HEK293T (cell line): ENCODE results near the gene PCAT6.
A peak's percentile ranks its signal among the peaks of the same experiment; 100 is the strongest.

Source experiments
- CTCF ChIA-PET: fragments of 350-600 bp; formaldehyde crosslinking; extraction: SDS; loops from one replicate; lab custom pipeline; 2021; ENCODE audit warnings: antibody characterized with exemption, inconsistent platforms; lab: Yijun Ruan, JAX
- POLR2A ChIA-PET: fragments of 350-600 bp; formaldehyde crosslinking; extraction: SDS; loops from one replicate; lab custom pipeline; 2020; ENCODE audit warnings: antibody characterized with exemption, inconsistent platforms; lab: Yijun Ruan, JAX
- DNase-seq: peaks from one replicate; pipeline ENCODE4 v3.0.0; 2012; ENCODE audit warnings: mixed read lengths; ENCODE audit errors: extremely low spot score
- ARNT ChIP-seq: fragments of 450-650 bp; IDR thresholded peaks from 2 replicates; pipeline ENCODE4 v1.6.1; 2017; ENCODE audit warnings: mild to moderate bottlenecking
- BHLHE40 ChIP-seq: fragments of 450-650 bp; IDR thresholded peaks from 2 replicates; pipeline ENCODE4 v1.6.1; 2016; ENCODE audit warnings: mild to moderate bottlenecking, moderate library complexity, borderline replicate concordance
- CTBP1 ChIP-seq: fragments of 450-650 bp; IDR thresholded peaks from 2 replicates; pipeline ENCODE4 v1.6.1; 2016; ENCODE audit warnings: borderline replicate concordance
- ELF4 ChIP-seq: fragments of 450-650 bp; IDR thresholded peaks from 2 replicates; pipeline ENCODE4 v1.6.1; 2017; ENCODE audit warnings: antibody characterized with exemption
- FOXA1 ChIP-seq: fragments of 450-650 bp; IDR thresholded peaks from 2 replicates; pipeline ENCODE4 v1.6.1; 2016; ENCODE audit warnings: mild to moderate bottlenecking
- FOXK2 ChIP-seq: fragments of 450-650 bp; IDR thresholded peaks from 2 replicates; pipeline ENCODE4 v1.6.1; 2016; ENCODE audit warnings: mild to moderate bottlenecking
- FOXM1 ChIP-seq: fragments of 450-650 bp; IDR thresholded peaks from 2 replicates; pipeline ENCODE4 v1.6.1; 2017; ENCODE audit warnings: mild to moderate bottlenecking, borderline replicate concordance
- HDGF ChIP-seq: fragments of 450-650 bp; IDR thresholded peaks from 2 replicates; pipeline ENCODE4 v1.6.1; 2017; ENCODE audit warnings: antibody characterized with exemption, borderline replicate concordance
- L3MBTL2 ChIP-seq: fragments of 450-650 bp; conservative IDR thresholded peaks from 2 replicates; pipeline ENCODE4 v1.6.1; 2016; ENCODE audit warnings: mild to moderate bottlenecking
- LEF1 ChIP-seq: fragments of 450-650 bp; IDR thresholded peaks from 2 replicates; pipeline ENCODE4 v1.6.1; 2017; ENCODE audit warnings: mild to moderate bottlenecking, borderline replicate concordance
- NFRKB ChIP-seq: fragments of 450-650 bp; IDR thresholded peaks from 2 replicates; pipeline ENCODE4 v1.6.1; 2016; ENCODE audit warnings: mild to moderate bottlenecking, moderate library complexity
- SP1 ChIP-seq: fragments of 450-650 bp; IDR thresholded peaks from 2 replicates; pipeline ENCODE4 v1.6.1; 2017
- SUZ12 ChIP-seq: fragments of 450-650 bp; IDR thresholded peaks from 2 replicates; pipeline ENCODE4 v1.6.1; 2016; ENCODE audit warnings: mild to moderate bottlenecking
- TARDBP ChIP-seq: fragments of 450-650 bp; IDR thresholded peaks from 2 replicates; pipeline ENCODE4 v1.6.1; 2016
- ZNF384 ChIP-seq: fragments of 450-650 bp; IDR thresholded peaks from 2 replicates; pipeline ENCODE4 v1.6.1; 2016
- TF ChIP-seq, protein P1 (sequence below): fragments of 450-650 bp; IDR thresholded peaks from 2 replicates; pipeline ENCODE4 v1.6.1; 2016

The PCAT6 gene

DNA sequence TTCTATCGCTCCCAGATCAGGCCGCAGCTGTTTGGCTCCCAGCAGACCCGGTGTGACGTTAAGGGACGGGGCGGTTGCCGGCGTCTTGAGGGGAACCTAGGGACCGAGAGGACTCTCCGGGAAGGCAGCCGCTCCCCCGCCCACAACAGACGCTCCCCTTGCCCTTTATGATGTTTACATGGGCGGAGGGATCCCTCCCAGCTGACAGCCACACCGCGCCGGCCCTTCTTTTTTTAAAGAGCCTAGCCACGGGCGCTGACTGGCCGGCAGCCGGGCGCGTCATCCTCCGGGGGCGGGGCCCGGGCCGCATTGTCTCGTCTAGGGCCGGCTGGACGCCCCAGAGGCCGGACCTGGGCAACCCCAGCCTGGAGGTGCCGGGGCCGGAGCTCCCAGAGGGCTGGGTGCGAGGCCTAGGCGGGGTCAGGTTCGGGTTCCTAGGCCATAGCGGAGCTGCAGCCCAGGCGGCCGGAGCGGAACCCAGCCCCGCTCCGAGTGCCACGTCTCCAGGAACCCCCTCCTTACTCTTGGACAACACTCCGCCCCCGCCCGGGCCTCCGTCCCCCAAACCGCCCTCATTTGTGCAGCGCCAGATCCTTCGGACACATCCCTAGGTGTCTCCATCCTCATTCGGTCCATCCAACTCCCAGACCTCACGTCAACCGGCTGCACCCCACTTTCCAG, at the start of gene PCAT6:
Gene PCAT6, plus strand, starts transcription at position 340 of the 681 bp plus-strand sequence.
- ChIA-PET CTCF (no interaction called here), POLR2A (interaction anchor here (0.6 to 1.9 kb wide), 7 partner anchors 10 to 50 kb away, joined by 3 to 9 read pairs (median 3); no protein-coding TSS in a partner anchor)
- TF ChIP-seq, protein P1, sequence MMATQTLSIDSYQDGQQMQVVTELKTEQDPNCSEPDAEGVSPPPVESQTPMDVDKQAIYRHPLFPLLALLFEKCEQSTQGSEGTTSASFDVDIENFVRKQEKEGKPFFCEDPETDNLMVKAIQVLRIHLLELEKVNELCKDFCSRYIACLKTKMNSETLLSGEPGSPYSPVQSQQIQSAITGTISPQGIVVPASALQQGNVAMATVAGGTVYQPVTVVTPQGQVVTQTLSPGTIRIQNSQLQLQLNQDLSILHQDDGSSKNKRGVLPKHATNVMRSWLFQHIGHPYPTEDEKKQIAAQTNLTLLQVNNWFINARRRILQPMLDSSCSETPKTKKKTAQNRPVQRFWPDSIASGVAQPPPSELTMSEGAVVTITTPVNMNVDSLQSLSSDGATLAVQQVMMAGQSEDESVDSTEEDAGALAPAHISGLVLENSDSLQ, result peak; percentile 58; the same call in 1 of the 2 replicates
- peak; percentile 98 for TF ChIP-seq FOXK2
- TF ChIP-seq NFRKB, result no peak
- peak; percentile 4 for TF ChIP-seq L3MBTL2
- peak; percentile 95 for DNase-seq

- DNase-seq, result no peak
- ChIA-PET POLR2A (no interaction called here), CTCF (no interaction called here)
- TF ChIP-seq LEF1 (no peak), CTBP1 (no peak), ELF4 (no peak), NFRKB (no peak), HDGF (no peak), FOXA1 (no peak), TARDBP (no peak), BHLHE40 (no peak), ZNF384 (no peak), L3MBTL2 (no peak), SP1 (no peak), ARNT (no peak), FOXM1 (no peak)
- TF ChIP-seq, protein P1, result no peak
Measured at GRCh38 chr1:202762019-202762418, 48.7 kb upstream of the PCAT6 start.

GRCh38 chr1:202765721-202766120, 45.0 kb upstream of the PCAT6 start:
- POLR2A ChIA-PET, result no interaction called here
- no peak for DNase-seq
- TF ChIP-seq L3MBTL2 (no peak), ARNT (no peak), ELF4 (no peak), SP1 (no peak), ZNF384 (no peak), FOXK2 (no peak), NFRKB (no peak)
- TF ChIP-seq, protein P1, result no peak
- CTCF ChIA-PET, result no interaction called here

GRCh38 chr1:202770135-202770534, 40.6 kb upstream of the PCAT6 start:
- ChIA-PET CTCF (no interaction called here), POLR2A (no interaction called here)
- DNase-seq, result no peak
- TF ChIP-seq ARNT (no peak), SUZ12 (no peak), HDGF (no peak), BHLHE40 (no peak), L3MBTL2 (no peak), FOXK2 (no peak), TARDBP (no peak), NFRKB (no peak), FOXA1 (no peak)

GRCh38 chr1:202781180-202781579, 29.6 kb upstream of the PCAT6 start:
- DNase-seq, result no peak
- ChIA-PET CTCF (no interaction called here), POLR2A (interaction anchor here (1.2 kb wide), 1 partner anchor 30 kb away, joined by 3 read pairs; the partner anchor contains the start of gene PCAT6)
- TF ChIP-seq ARNT, result 0 out of 2 replicates have a peak, but pooled peaks have one; percentile 50
- TF ChIP-seq L3MBTL2, result no peak
- TF ChIP-seq HDGF, result no peak
- TF ChIP-seq ZNF384, result no peak
- TF ChIP-seq CTBP1, result no peak
- TF ChIP-seq TARDBP, result no peak

GRCh38 chr1:202786804-202787203, 23.9 kb upstream of the PCAT6 start:
- POLR2A ChIA-PET, result no interaction called here
- DNase-seq, result no peak
- no peak for TF ChIP-seq SUZ12
- no peak for TF ChIP-seq SP1
- no peak for TF ChIP-seq HDGF
- TF ChIP-seq, protein P1, result no peak
- no peak for TF ChIP-seq ELF4
- TF ChIP-seq L3MBTL2, result no peak
- TF ChIP-seq LEF1, result no peak
- TF ChIP-seq FOXK2, result no peak
- TF ChIP-seq ARNT, result no peak
- no peak for TF ChIP-seq BHLHE40
- no peak for TF ChIP-seq TARDBP
- TF ChIP-seq NFRKB, result no peak
- no peak for TF ChIP-seq FOXA1
- TF ChIP-seq CTBP1, result no peak
- TF ChIP-seq FOXM1, result no peak
- no peak for TF ChIP-seq ZNF384
- CTCF ChIA-PET, result no interaction called here
